Activated T-cell treated with anti-CD3 and anti-CD28 coated beads for 48 hours (primary cell): ENCODE measurements around the gene NPHS2.
"Not testable (repeated sequence)": the region's sequence is repeated elsewhere in the genome, so short reads cannot be mapped to it uniquely, and the experiment has no call there.

Experiments
- DNase-seq: peaks from one replicate; pipeline ENCODE4 v3.0.0-alpha.2; 2020; ENCODE audit warnings: low read depth

The NPHS2 gene

DNA sequence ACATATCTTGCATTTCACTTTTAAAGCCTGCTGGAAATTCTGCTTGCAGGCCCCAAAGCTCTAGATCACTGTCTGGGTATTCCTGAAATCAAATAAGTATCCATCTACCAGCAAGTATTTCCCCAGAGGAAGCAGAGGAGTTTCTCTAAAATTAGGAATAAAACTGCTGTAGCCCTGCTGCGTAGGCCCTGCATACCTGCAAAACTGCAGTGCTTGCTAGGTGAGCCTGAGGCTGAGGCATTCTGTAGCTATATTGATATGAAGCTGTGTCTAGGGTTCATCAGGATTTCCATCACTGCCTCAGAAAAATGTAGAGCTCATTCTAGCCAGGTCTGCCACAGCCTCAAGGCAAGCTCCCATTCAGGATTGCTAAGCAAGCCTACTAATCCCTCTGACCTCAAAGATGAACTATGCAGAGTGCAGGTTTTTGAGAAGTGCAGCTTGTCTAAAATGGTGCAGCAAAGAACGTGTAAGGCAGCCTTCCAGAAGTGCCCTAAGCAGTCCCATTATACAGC lies 28.7 kb downstream of the NPHS2 start:
- no peak for DNase-seq

DNA sequence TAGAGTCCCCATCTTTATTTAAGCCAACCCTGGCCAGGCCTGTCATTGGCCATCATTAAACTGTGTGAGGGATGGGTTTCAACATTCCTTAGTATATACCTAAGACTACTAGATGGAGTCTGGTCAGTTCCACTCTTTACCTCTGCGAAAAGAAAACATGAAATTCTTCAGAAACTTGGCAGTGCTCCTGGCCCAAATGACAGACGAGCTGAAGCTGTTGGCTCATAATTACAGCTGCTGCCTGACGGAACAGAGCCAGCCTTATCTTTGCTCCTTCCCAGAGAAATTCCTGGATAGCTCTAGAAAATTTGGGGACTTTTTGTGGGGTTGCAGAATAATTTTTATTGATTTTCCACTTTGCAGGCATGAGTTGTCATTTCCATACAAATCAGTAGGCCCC lies 30.4 kb downstream of the NPHS2 start:
- DNase-seq = no peak

DNA sequence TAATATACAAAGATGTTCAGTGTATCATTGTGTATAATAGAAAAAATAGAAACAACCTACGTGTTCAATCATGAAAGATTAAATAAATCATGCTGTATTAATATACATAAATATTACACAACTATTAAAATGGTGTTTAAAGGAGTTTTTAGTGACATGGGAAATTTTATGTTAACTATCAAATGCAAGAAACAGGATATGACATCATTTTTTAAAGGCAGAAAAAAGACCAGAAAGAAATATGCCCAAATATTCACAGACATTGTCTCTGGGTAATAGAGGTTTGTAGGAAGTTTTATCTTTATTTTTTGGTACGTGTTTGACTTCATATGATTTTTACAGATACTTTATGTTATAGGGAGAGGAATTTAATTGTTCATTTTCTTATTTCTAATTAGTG lies 34.0 kb downstream of the NPHS2 start:
- DNase-seq = no peak

DNA sequence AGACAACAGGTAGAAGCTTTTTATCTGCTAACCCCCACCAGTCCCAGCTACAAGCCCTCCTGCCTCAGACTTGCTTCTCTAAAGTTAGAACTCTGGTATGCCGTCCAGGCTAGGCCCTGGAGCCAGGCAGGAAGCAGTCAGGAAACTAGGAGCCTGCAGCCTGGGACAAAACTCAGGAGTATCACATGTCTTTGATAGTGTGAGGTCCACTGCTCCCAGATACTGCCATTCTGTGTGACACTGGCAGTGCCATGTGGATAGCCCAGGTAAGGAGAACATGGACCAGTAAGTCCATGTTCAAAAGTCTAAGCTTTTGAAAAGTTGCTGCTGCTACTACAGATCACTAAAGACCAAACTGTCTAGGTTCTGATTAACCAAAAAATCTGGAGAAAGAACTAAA lies 45.4 kb downstream of the NPHS2 start:
- DNase-seq = no peak

DNA sequence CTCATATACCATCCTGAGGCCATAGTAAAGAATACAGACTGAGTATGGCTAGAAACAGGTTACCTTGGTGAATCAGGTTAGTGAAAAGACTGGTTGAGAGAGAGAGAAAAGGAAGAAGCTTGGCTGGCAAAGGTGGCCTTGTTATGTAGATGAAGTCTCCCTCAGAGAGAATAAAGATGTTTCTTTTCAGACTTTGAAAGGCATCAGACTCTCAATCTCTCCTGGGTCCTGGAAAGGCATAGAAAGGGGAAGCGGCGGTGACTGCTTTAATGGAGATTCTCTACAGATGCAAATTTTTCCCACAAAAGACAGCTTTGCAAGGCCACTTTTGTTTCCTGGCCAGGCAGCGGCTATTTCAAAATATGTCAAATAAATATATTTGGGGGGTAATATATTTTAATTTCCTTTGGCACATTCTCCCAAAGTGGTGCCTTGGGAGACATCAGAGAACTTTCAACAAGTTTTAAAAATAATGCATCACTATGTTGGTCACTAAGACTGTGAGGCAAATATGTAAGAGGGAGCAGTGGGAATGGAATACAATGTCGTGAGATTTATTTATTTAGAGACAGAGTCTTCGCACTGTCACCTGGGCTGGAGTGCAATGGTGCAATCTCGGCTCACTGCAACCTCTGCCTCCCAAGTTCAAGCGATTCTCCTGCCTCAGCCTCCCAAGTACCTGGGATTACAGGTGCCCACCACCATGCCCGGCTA lies 46.1 kb downstream of the NPHS2 start:
- no peak for DNase-seq

DNA sequence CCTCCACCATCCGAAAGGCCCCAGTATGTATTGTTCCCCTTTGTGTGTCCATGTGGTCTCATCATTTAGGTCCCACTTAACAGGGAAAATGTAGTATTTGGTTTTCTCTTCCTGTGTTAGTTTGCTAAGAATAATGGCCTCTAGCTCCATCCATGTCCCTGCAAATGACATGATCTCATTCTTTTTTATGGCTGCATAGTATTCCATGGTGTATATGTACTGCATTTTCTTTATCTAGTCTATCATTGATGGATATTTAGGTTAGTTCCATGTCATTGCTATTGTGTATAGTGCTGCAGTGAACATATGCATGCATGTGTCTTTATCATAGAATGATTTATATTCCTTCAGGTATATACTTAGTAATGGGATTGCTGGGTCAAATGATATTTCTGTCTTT lies 57.2 kb downstream of the NPHS2 start:
- not testable (repeated sequence) for DNase-seq

DNA sequence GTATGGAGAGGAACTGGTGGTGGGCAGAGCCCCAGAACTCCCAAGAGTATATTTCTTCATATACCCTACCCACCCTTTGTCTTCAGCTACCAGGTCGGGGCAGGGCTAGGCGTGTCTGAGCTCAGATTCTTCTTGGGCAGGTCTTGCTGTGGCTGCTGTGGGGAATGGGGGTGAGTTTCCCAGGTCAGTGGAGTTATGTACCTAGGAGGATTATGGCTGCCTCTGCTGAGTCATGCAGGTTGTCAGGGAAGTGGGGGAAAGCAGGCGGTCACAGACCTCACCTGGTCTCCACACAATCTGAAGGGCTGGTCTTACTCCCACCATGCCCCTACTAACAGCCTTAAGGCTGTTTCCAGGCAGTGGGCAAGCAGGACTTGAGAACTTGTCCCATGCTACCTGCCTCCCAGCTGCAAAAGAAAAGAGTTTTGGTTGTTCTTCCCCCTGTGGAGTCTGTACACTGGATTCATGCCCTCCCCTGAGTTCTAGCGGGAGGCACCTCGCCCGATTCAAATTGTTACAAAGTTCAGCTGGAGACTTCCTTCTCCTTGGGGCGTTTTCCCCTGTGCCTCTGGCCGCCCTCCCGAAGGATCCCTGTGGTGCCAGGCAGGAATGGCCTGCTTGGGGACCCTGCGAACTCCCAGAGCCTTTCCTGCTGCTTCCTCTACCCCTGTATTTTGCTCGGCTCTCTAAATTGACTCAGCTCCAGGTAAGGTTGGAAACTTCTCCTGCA lies 58.6 kb downstream of the NPHS2 start:
- no peak for DNase-seq

DNA sequence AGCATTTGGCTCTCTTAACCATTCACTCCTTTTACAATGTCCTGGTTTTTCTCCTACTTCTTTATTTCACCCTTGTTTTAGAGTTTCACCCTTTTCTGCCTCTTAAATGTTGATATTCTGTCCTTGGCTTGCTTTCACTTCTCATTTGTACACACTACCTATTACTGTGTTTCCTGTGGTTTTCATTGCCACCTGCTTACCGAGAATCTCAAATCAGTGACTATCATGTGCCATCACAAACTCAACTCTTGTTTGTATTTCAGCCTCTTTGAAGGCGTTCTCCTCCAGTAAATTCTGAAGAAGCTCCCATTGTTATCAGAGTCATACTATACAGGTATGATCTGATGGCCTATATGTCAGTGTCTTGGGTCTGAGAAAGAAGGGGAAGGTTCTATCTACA lies 65.7 kb downstream of the NPHS2 start:
- DNase-seq = no peak

DNA sequence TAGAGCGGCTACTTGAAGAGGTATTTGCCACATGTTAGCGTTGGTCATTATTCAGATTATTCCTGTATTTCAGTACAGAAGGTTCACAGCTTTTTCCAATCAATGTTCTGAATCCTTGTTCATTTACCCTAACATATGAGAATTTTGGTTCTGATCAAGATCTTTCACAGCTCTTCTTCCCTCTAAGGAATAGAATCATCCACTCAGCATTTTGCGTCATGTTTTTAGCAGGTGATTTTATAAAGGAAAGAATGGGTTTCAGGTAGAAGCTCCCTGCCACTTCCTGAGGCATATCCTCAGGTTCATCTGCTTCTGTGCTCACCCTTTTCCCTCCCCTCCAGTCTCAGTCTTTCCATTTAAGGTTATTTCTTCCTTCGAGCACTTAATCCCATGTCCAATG lies 66.4 kb downstream of the NPHS2 start:
- DNase-seq = no peak

DNA sequence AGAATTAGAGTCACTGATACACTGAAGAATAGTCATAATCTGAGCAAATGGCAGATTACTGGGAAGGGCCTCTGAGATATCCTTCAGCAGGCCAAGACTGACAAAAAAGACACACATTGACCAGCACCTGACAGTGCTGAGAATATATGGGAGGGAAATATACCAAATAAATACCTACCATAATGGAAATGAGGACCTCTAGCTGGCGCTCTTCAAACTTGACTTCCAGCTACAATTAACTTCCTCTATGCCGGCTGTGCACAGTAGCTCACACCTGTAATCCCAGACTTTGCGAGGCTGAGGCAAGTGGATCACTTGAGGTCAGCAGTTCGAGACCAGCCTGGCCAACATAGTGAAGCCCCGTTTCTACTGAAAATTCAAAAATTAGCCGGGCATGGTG lies 69.5 kb downstream of the NPHS2 start:
- no peak for DNase-seq
